Activated CD4-positive, alpha-beta T cell treated with anti-CD3 and anti-CD28 coated beads, Interleukin-2, amount 10 ng/mL, durations not matched to agents 7 days and 5 days (primary cell): ENCODE measurements around the gene ELFN2. TPM values are rescaled to one million over a fixed set of nuclear protein-coding genes. Genes with fewer than 3 reads are reported as not detected.

Experiments
- total RNA-seq, 2 experiments: library from RNA; stranded (reverse); gene quantifications; one replicate each; pipeline ENCODE4 v1.2.3, GENCODE V29; 2021

ELFN2 gene
- total RNA-seq, 2 experiments from 2014 or later, result 0.10 to 0.23 TPM

Other genes starting within 250 kb of the ELFN2 start
- gene C1QTNF6, start 239.2 kb downstream of the ELFN2 start, total RNA-seq, result 1 to 10 TPM; 7.6 to 8.3 TPM
- gene SSTR3, start 215.0 kb downstream of the ELFN2 start, total RNA-seq, result 10 to 100 TPM; 10.1 to 10.2 TPM
- gene RAC2, start 183.2 kb downstream of the ELFN2 start, total RNA-seq, result 1,000 to 10,000 TPM; 1,015 to 1,117 TPM
- gene CYTH4, start 145.0 kb downstream of the ELFN2 start, total RNA-seq, result 100 to 1,000 TPM; 106 to 110 TPM
- 100 to 1,000 TPM; 218 to 219 TPM for gene MFNG, start 58.9 kb upstream of the ELFN2 start, total RNA-seq
- gene CARD10, start 91.9 kb upstream of the ELFN2 start, total RNA-seq, result not detected
- under 1 TPM in 1 of 2 experiments, not detected in 1; 0.30 TPM for gene CDC42EP1, start 133.0 kb upstream of the ELFN2 start, total RNA-seq
- gene LGALS2, start 152.6 kb upstream of the ELFN2 start, total RNA-seq, result not detected
- 10 to 100 TPM; 58.5 to 62.8 TPM for gene GGA1, start 181.4 kb upstream of the ELFN2 start, total RNA-seq
- gene SH3BP1, start 212.2 kb upstream of the ELFN2 start, total RNA-seq, result 100 to 1,000 TPM; 184 to 187 TPM
- gene PDXP, start 231.2 kb upstream of the ELFN2 start, total RNA-seq, result 10 to 100 TPM; 21.5 to 21.8 TPM
- 1,000 to 10,000 TPM; 1,140 to 1,273 TPM for gene LGALS1, start 248.2 kb upstream of the ELFN2 start, total RNA-seq